Neural progenitor cell (in vitro differentiated cells): ENCODE data around the gene CD300LB. TPM values are rescaled to one million over a fixed set of nuclear protein-coding genes. Genes with fewer than 3 reads are reported as not detected.

Source experiments
- DNase-seq: peaks from one replicate; pipeline ENCODE4 v3.0.0-alpha.2; 2016; ENCODE audit warnings: low spot score
- H2AFZ ChIP-seq: fragments of 200-600 bp; sonication (generic); replicated peaks from 2 replicates; pipeline ENCODE4 v1.6.1; 2016; ENCODE audit warnings: antibody characterized with exemption
- H3F3A ChIP-seq: fragments of 200-600 bp; sonication (generic); 2 replicates; pipeline ENCODE4 v1.6.1; 2016; ENCODE audit warnings: antibody characterized with exemption, low read depth
- H3K27ac ChIP-seq: fragments of 200-600 bp; sonication (generic); 2 replicates; pipeline ENCODE4 v1.5.1; 2016; ENCODE audit warnings: mild to moderate bottlenecking
- H3K27me3 ChIP-seq: fragments of 200-600 bp; sonication (generic); 2 replicates; pipeline ENCODE4 v1.6.1; 2016; ENCODE audit warnings: mild to moderate bottlenecking, moderate library complexity
- H3K36me3 ChIP-seq: fragments of 200-600 bp; sonication (generic); 2 replicates; pipeline ENCODE4 v1.5.1; 2016
- H3K4me1 ChIP-seq: fragments of 200-600 bp; sonication (generic); 2 replicates; pipeline ENCODE4 v1.6.1; 2016; ENCODE audit warnings: mixed run types
- H3K4me2 ChIP-seq: fragments of 200-600 bp; sonication (generic); 2 replicates; pipeline ENCODE4 v1.6.1; 2016
- H3K4me3 ChIP-seq: fragments of 200-600 bp; sonication (generic); 2 replicates; pipeline ENCODE4 v1.5.1; 2016
- H3K79me2 ChIP-seq: fragments of 200-600 bp; sonication (generic); 2 replicates; pipeline ENCODE4 v1.6.1; 2016; ENCODE audit warnings: low read depth
- H3K9ac ChIP-seq: fragments of 200-600 bp; sonication (generic); 2 replicates; pipeline ENCODE4 v1.6.1; 2016
- H3K9me3 ChIP-seq: fragments of 200-600 bp; sonication (generic); 2 replicates; pipeline ENCODE4 v1.5.1; 2016; ENCODE audit warnings: low read depth
- H4K20me1 ChIP-seq: fragments of 200-600 bp; sonication (generic); 2 replicates; pipeline ENCODE4 v1.6.1; 2016; ENCODE audit warnings: low read depth
- H3K27ac Mint-ChIP-seq: 3 replicates; pipeline ENCODE4 v1.8.0; 2021; ENCODE audit warnings: mixed read lengths
- H3K27me3 Mint-ChIP-seq: 2 replicates; pipeline ENCODE4 v1.8.0; 2022; ENCODE audit warnings: low read depth, mild to moderate bottlenecking, inconsistent platforms, moderate library complexity, mixed read lengths; ENCODE audit not compliant: insufficient read depth
- H3K36me3 Mint-ChIP-seq: 3 replicates; pipeline ENCODE4 v1.8.0; 2021; ENCODE audit warnings: mixed read lengths
- H3K4me1 Mint-ChIP-seq: 3 replicates; pipeline ENCODE4 v1.8.0; 2021; ENCODE audit warnings: mixed read lengths
- H3K4me3 Mint-ChIP-seq: 3 replicates; pipeline ENCODE4 v1.8.0; 2021; ENCODE audit warnings: mild to moderate bottlenecking, moderate library complexity, mixed read lengths
- H3K9me3 Mint-ChIP-seq: 3 replicates; pipeline ENCODE4 v1.8.0; 2020; ENCODE audit warnings: mixed read lengths
- CTCF ChIP-seq: fragments of 200-600 bp; sonication (generic); IDR thresholded peaks from 2 replicates; pipeline ENCODE4 v1.5.1; 2017; ENCODE audit warnings: antibody characterized with exemption, mild to moderate bottlenecking
- EZH2 ChIP-seq: fragments of 200-600 bp; sonication (generic); IDR thresholded peaks from 2 replicates; pipeline ENCODE4 v1.6.1; 2017; ENCODE audit warnings: antibody characterized with exemption, mild to moderate bottlenecking, moderate library complexity
- EZH2phosphoT487 ChIP-seq: fragments of 200-600 bp; sonication (generic); IDR thresholded peaks from 2 replicates; pipeline ENCODE4 v1.6.1; 2017; ENCODE audit warnings: antibody characterized with exemption
- total RNA-seq: library from RNA; depleted of rRNA; stranded (reverse); fragments of >200 nt; gene quantifications from 2 replicates; pipeline ENCODE4 v1.2.3, GENCODE V29; 2015; ENCODE audit warnings: low replicate concordance

CD300LB gene
- total RNA-seq, 1 donor from 2014 or later, result not detected

DNA sequence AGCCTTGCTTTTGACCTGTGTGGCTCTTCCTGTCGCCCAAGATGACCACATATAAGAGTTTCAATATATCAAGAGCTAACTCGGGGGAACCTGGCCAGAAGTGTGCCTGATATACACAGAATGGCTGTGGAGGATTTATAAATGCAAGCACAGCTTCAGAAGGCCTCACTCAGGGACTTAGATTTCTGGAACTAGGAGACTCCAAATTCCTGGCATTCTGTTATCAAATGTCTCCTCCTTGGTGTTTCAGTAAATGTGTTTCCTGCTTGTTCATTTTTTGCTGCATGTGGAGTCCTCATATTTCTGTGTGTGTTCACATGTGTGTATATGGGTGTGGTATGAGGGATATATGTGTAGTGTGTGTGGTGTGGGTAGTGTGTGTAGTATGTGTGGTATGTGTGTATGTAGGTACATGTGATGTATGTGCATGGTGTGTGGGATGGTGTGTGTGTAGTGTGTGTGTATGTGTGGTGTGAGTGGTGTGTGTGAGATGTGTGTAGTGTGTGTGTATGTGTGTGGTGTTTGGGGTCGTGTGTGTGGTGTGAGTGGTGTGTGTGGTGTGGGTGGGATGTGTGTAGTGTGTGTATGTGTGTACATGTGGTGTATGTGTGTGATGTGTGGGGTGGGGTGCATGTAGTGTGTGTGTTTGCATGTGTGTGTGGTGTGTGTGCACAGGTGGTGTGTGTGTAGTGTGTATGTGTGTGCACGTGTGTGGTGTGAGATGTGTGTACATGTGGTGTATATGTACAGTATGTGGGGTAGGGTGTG, 37.0 kb upstream of the CD300LB start:
- no peak overlapping the region for H3K9ac ChIP-seq
- H3K4me2 ChIP-seq, result no peak overlapping the region
- no peak for TF ChIP-seq EZH2
- no peak for TF ChIP-seq EZH2phosphoT487
- TF ChIP-seq CTCF, result no peak

GRCh38 chr17:74567397-74567796, 36.1 kb upstream of the CD300LB start, which contains the start of gene CD300H:
Gene CD300H, minus strand, starts transcription at chr17:74567509.
- H3K27ac ChIP-seq, result no peak within 1 kb of the TSS
- no peak within 1 kb of the TSS for H3K4me3 ChIP-seq
- Mint-ChIP-seq H3K4me3 (no peak within 1 kb of the TSS), H3K36me3 (no peaks in the 10 kb centered on the region), H3K27ac (peak within 1 kb of the TSS; percentile 2), H3K4me1 (no peaks in the 10 kb centered on the region), H3K27me3 (peaks cover 11% of the 10 kb centered on the region), H3K9me3 (no peaks in the 10 kb centered on the region)
- H3F3A ChIP-seq, result no peaks in the 10 kb centered on the region
- no peaks in the 10 kb centered on the region for H3K79me2 ChIP-seq
- no peak within 1 kb of the TSS for H3K9ac ChIP-seq
- H3K36me3 ChIP-seq, result no peaks in the 10 kb centered on the region
- no peak within 1 kb of the TSS for H3K4me2 ChIP-seq
- H4K20me1 ChIP-seq, result no peaks in the 10 kb centered on the region
- no peaks in the 10 kb centered on the region for H3K9me3 ChIP-seq
- no peaks in the 10 kb centered on the region for H3K27me3 ChIP-seq
- DNase-seq, result no peak
- no peak within 1 kb of the TSS for H2AFZ ChIP-seq
- TF ChIP-seq EZH2 (no peak), CTCF (no peak), EZH2phosphoT487 (no peak)
- H3K4me1 ChIP-seq, result no peaks in the 10 kb centered on the region

More for the DNA sequence above, 37.0 kb upstream of the CD300LB start:
- H3K27ac ChIP-seq, result no peak overlapping the region
- H3K4me1 Mint-ChIP-seq, result no peaks in the 10 kb centered on the region
- no peaks in the 10 kb centered on the region for H3K4me1 ChIP-seq
- no peaks in the 10 kb centered on the region for H3K36me3 ChIP-seq
- H3K27me3 Mint-ChIP-seq, result peaks cover 8% of the 10 kb centered on the region
- DNase-seq, result no peak
- peaks cover 6% of the 10 kb centered on the region for H3K27me3 ChIP-seq
- H3K4me3 Mint-ChIP-seq, result no peak overlapping the region
- H3K27ac Mint-ChIP-seq, result peak overlapping the region; percentile 2
- no peaks in the 10 kb centered on the region for H3K9me3 ChIP-seq
- H3F3A ChIP-seq, result no peaks in the 10 kb centered on the region
- no peaks in the 10 kb centered on the region for H4K20me1 ChIP-seq
- no peaks in the 10 kb centered on the region for H3K36me3 Mint-ChIP-seq
- H3K4me3 ChIP-seq, result no peak overlapping the region
- H2AFZ ChIP-seq, result no peak overlapping the region
- H3K79me2 ChIP-seq, result no peaks in the 10 kb centered on the region
- no peaks in the 10 kb centered on the region for H3K9me3 Mint-ChIP-seq

DNA sequence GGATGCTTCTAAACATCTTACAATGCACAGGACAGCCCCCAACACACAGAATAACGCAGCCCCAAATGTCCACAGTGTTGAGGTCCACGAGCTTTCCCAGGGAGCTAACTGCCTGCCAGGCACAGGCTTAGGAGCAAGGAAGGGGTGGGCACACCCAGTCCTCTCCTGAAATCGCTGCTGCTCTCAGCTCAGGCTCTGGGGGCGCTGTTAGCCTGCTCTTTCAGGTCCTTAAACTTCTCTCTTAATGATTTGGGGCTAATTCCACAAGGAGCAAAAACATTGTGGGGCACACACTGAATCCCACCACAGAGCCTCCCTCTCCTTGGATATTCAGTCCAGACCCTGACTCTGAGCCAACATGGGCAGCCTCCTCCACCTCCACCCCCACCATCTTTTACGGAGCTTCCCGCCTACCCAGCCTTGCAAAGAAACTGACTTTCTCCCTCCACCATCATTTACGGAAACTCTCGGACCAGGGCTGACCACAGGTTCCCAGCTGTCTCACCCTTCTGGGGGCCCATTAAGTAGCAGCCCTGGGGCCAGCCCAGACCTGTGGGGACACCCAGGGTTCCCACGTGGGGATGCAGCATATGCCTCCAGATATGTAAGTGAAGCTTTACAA, 35.0 kb upstream of the CD300LB start:
- H3K4me1 Mint-ChIP-seq, result no peaks in the 10 kb centered on the region
- no peak overlapping the region for H2AFZ ChIP-seq
- peaks cover 11% of the 10 kb centered on the region for H3K27me3 Mint-ChIP-seq

More for the DNA sequence above, 35.0 kb upstream of the CD300LB start:
- no peak overlapping the region for H3K4me2 ChIP-seq
- Mint-ChIP-seq H3K9me3 (no peaks in the 10 kb centered on the region), H3K36me3 (no peaks in the 10 kb centered on the region), H3K27ac (no peak overlapping the region), H3K4me3 (no peak overlapping the region)
- peak; percentile 72 for DNase-seq
- no peaks in the 10 kb centered on the region for H3K36me3 ChIP-seq
- H4K20me1 ChIP-seq, result no peaks in the 10 kb centered on the region
- H3K9ac ChIP-seq, result no peak overlapping the region
- no peaks in the 10 kb centered on the region for H3K79me2 ChIP-seq
- TF ChIP-seq CTCF (peak; percentile 83), EZH2phosphoT487 (no peak), EZH2 (no peak)
- H3K4me3 ChIP-seq, result no peak overlapping the region
- H3F3A ChIP-seq, result no peaks in the 10 kb centered on the region
- H3K4me1 ChIP-seq, result no peaks in the 10 kb centered on the region
- H3K27me3 ChIP-seq, result no peaks in the 10 kb centered on the region
- H3K27ac ChIP-seq, result no peak overlapping the region
- no peaks in the 10 kb centered on the region for H3K9me3 ChIP-seq
